ENCODE data around the gene HSF2BP. TPM values are rescaled to one million over a fixed set of nuclear protein-coding genes. Genes with fewer than 3 reads are reported as not detected.
A peak's percentile ranks its signal among the peaks of the same experiment; 100 is the strongest.

Gene HSF2BP
- total and polyA plus RNA-seq, 4 experiments from 2014 or later = 0.39 to 0.70 (median 0.67) TPM; not detected in 1

GRCh38 chr21:43669828-43670605, 10.7 kb upstream of the HSF2BP start:
- H3K27ac ChIP-seq (ENCODE audit: low read depth, low read length) = no peak overlapping the region
- H3K4me3 Mint-ChIP-seq = no peak overlapping the region
- peaks cover 5% of the 10 kb centered on the region for H3K4me1 ChIP-seq (ENCODE audit: insufficient read depth, low read length)
- peaks cover 39% of the 10 kb centered on the region for H3K36me3 ChIP-seq (ENCODE audit: insufficient read depth, low read length)
- no peak overlapping the region for H3K4me3 ChIP-seq (ENCODE audit: low read length in 2 of 2)
- H3K27me3 ChIP-seq (ENCODE audit: insufficient read depth, low read length) = no peaks in the 10 kb centered on the region
- H3K9me3 Mint-ChIP-seq = peaks cover 0 to 2% (median 0%) of the 10 kb centered on the region in 8 donors
- DNase-seq = no peak
- H3K27ac Mint-ChIP-seq = peak overlapping the region in 2 of 7 donors; percentile 35 to 54
- H3K9me3 ChIP-seq (ENCODE audit: control insufficient read depth in 1 of 2, low read length in 2 of 2) = no peaks in the 10 kb centered on the region
- no peaks in the 10 kb centered on the region for H3K27me3 Mint-ChIP-seq
- H3K4me1 Mint-ChIP-seq = peaks cover 18 to 39% (median 22%) of the 10 kb centered on the region in 4 donors
- peaks cover 45 to 59% of the 10 kb centered on the region in 2 donors for H3K36me3 Mint-ChIP-seq
- intact Hi-C loops (cut with micrococcal nuclease) = no loop called here
- POLR2A ChIA-PET (ENCODE audit: partially characterized antibody) = no interaction called here
- CTCF ChIA-PET (ENCODE audit: partially characterized antibody) = no interaction called here

GRCh38 chr21:43667191-43667904, 8.1 kb upstream of the HSF2BP start:
- Mint-ChIP-seq H3K27me3 (no peaks in the 10 kb centered on the region), H3K36me3 (peaks cover 38 to 61% of the 10 kb centered on the region in 2 donors), H3K9me3 (peaks cover 0 to 2% (median 0%) of the 10 kb centered on the region in 8 donors), H3K27ac (peak overlapping the region in 2 of 7 donors; percentile 31 to 41), H3K4me1 (peaks cover 32 to 59% (median 34%) of the 10 kb centered on the region in 4 donors), H3K4me3 (peak overlapping the region in 1 of 8 donors; percentile 66)
- DNase-seq = no peak
- intact Hi-C loops (cut with micrococcal nuclease) = no loop called here
- no peaks in the 10 kb centered on the region for H3K27me3 ChIP-seq (ENCODE audit: insufficient read depth, low read length)
- H3K4me1 ChIP-seq (ENCODE audit: insufficient read depth, low read length) = peaks cover 11% of the 10 kb centered on the region
- no peaks in the 10 kb centered on the region for H3K9me3 ChIP-seq (ENCODE audit: control insufficient read depth in 1 of 2, low read length in 2 of 2)
- no peak overlapping the region for H3K4me3 ChIP-seq (ENCODE audit: low read length in 2 of 2)
- H3K36me3 ChIP-seq (ENCODE audit: insufficient read depth, low read length) = peaks cover 44% of the 10 kb centered on the region
- no peak overlapping the region for H3K27ac ChIP-seq (ENCODE audit: low read depth, low read length)
- POLR2A ChIA-PET (ENCODE audit: partially characterized antibody) = no interaction called here
- CTCF ChIA-PET (ENCODE audit: partially characterized antibody) = no interaction called here

GRCh38 chr21:43665879-43666278, 6.6 kb upstream of the HSF2BP start:
- H3K27ac Mint-ChIP-seq = peak overlapping the region in 3 of 7 donors; percentile 47 to 66 (median 53)
- Histone ChIP-seq H3K9me3 (ENCODE audit: control insufficient read depth in 1 of 2, low read length in 2 of 2) (no peaks in the 10 kb centered on the region), H3K27me3 (ENCODE audit: insufficient read depth, low read length) (no peaks in the 10 kb centered on the region), H3K4me1 (ENCODE audit: insufficient read depth, low read length) (peaks cover 26% of the 10 kb centered on the region), H3K36me3 (ENCODE audit: insufficient read depth, low read length) (peaks cover 37% of the 10 kb centered on the region), H3K27ac (ENCODE audit: low read depth, low read length) (no peak overlapping the region), H3K4me3 (ENCODE audit: low read length in 2 of 2) (no peak overlapping the region)
- intact Hi-C loops (cut with micrococcal nuclease) = no loop called here
- H3K4me1 Mint-ChIP-seq = peaks cover 43 to 74% (median 48%) of the 10 kb centered on the region in 4 donors
- H3K27me3 Mint-ChIP-seq = no peaks in the 10 kb centered on the region
- peak overlapping the region in 1 of 8 donors; percentile 13 for H3K4me3 Mint-ChIP-seq
- ChIA-PET CTCF (ENCODE audit: partially characterized antibody) (no interaction called here), POLR2A (ENCODE audit: partially characterized antibody) (no interaction called here)
- H3K36me3 Mint-ChIP-seq = peaks cover 35 to 61% of the 10 kb centered on the region in 2 donors
- H3K9me3 Mint-ChIP-seq = peaks cover 0 to 2% (median 0%) of the 10 kb centered on the region in 8 donors
- DNase-seq = no peak

- Mint-ChIP-seq H3K9me3 (peaks cover 0 to 3% (median 0%) of the 10 kb centered on the region in 8 donors), H3K27ac (peak overlapping the region in 2 of 7 donors; percentile 30 to 53), H3K4me3 (peak overlapping the region in 2 of 8 donors; percentile 25 to 54), H3K27me3 (no peaks in the 10 kb centered on the region), H3K4me1 (peaks cover 48 to 72% (median 56%) of the 10 kb centered on the region in 4 donors), H3K36me3 (peaks cover 27 to 55% of the 10 kb centered on the region in 2 donors)
- no peaks in the 10 kb centered on the region for H3K27me3 ChIP-seq (ENCODE audit: insufficient read depth, low read length)
- intact Hi-C loops (cut with micrococcal nuclease) = no loop called here
- CTCF ChIA-PET (ENCODE audit: partially characterized antibody) = no interaction called here
- no peak overlapping the region for H3K4me3 ChIP-seq (ENCODE audit: low read length in 2 of 2)
- peaks cover 29% of the 10 kb centered on the region for H3K4me1 ChIP-seq (ENCODE audit: insufficient read depth, low read length)
- H3K36me3 ChIP-seq (ENCODE audit: insufficient read depth, low read length) = peaks cover 26% of the 10 kb centered on the region
- POLR2A ChIA-PET (ENCODE audit: partially characterized antibody) = no interaction called here
- DNase-seq = no peak
- no peak overlapping the region for H3K27ac ChIP-seq (ENCODE audit: low read depth, low read length)
- no peaks in the 10 kb centered on the region for H3K9me3 ChIP-seq (ENCODE audit: control insufficient read depth in 1 of 2, low read length in 2 of 2)
These were observed 5.1 kb upstream of the HSF2BP start for GRCh38 chr21:43664358-43664757.

GRCh38 chr21:43663033-43663432, 3.7 kb upstream of the HSF2BP start:
- no peaks in the 10 kb centered on the region for H3K27me3 Mint-ChIP-seq
- H3K4me3 Mint-ChIP-seq = no peak overlapping the region
- H3K9me3 Mint-ChIP-seq = peaks cover 0 to 3% (median 0%) of the 10 kb centered on the region in 8 donors
- H3K27ac Mint-ChIP-seq = peak overlapping the region in 5 of 7 donors; percentile 32 to 75 (median 37)
- peaks cover 26% of the 10 kb centered on the region for H3K36me3 ChIP-seq (ENCODE audit: insufficient read depth, low read length)
- no peaks in the 10 kb centered on the region for H3K27me3 ChIP-seq (ENCODE audit: insufficient read depth, low read length)
- CTCF ChIA-PET (ENCODE audit: partially characterized antibody) = no interaction called here
- peaks cover 38% of the 10 kb centered on the region for H3K4me1 ChIP-seq (ENCODE audit: insufficient read depth, low read length)
- H3K27ac ChIP-seq (ENCODE audit: low read depth, low read length) = no peak overlapping the region
- POLR2A ChIA-PET (ENCODE audit: partially characterized antibody) = no interaction called here
- intact Hi-C loops (cut with micrococcal nuclease) = no loop called here
- DNase-seq = no peak
- H3K4me3 ChIP-seq (ENCODE audit: low read length in 2 of 2) = no peak overlapping the region
- H3K36me3 Mint-ChIP-seq = peaks cover 27 to 52% of the 10 kb centered on the region in 2 donors
- no peaks in the 10 kb centered on the region for H3K9me3 ChIP-seq (ENCODE audit: control insufficient read depth in 1 of 2, low read length in 2 of 2)
- peaks cover 47 to 72% (median 58%) of the 10 kb centered on the region in 4 donors for H3K4me1 Mint-ChIP-seq

- ChIA-PET CTCF (ENCODE audit: partially characterized antibody) (no interaction called here), POLR2A (ENCODE audit: partially characterized antibody) (no interaction called here)
- no peak overlapping the region for H3K4me3 ChIP-seq (ENCODE audit: low read length in 2 of 2)
- H3K4me3 Mint-ChIP-seq = peak overlapping the region in 2 of 8 donors; percentile 17 to 30
- DNase-seq = no peak
- peaks cover 0 to 3% (median 0%) of the 10 kb centered on the region in 8 donors for H3K9me3 Mint-ChIP-seq
- H3K36me3 Mint-ChIP-seq = peaks cover 25 to 48% of the 10 kb centered on the region in 2 donors
- no peaks in the 10 kb centered on the region for H3K27me3 Mint-ChIP-seq
- intact Hi-C loops (cut with micrococcal nuclease) = no loop called here
- peak overlapping the region in 3 of 7 donors; percentile 55 to 93 (median 61) for H3K27ac Mint-ChIP-seq
- no peaks in the 10 kb centered on the region for H3K9me3 ChIP-seq (ENCODE audit: control insufficient read depth in 1 of 2, low read length in 2 of 2)
- H3K27ac ChIP-seq (ENCODE audit: low read depth, low read length) = no peak overlapping the region
- no peaks in the 10 kb centered on the region for H3K27me3 ChIP-seq (ENCODE audit: insufficient read depth, low read length)
- peaks cover 44 to 65% (median 52%) of the 10 kb centered on the region in 4 donors for H3K4me1 Mint-ChIP-seq
- peaks cover 26% of the 10 kb centered on the region for H3K36me3 ChIP-seq (ENCODE audit: insufficient read depth, low read length)
- H3K4me1 ChIP-seq (ENCODE audit: insufficient read depth, low read length) = peaks cover 34% of the 10 kb centered on the region
These were observed 3.0 kb upstream of the HSF2BP start for GRCh38 chr21:43662286-43662685.

- intact Hi-C loops (cut with micrococcal nuclease) = loop anchor here (1.0 kb wide), 1 partner anchor 60 kb away; no protein-coding TSS in a partner anchor
- Mint-ChIP-seq H3K27ac (peak overlapping the region; percentile 77 to 96 (median 92)), H3K4me3 (peak overlapping the region; percentile 66 to 96 (median 76)), H3K36me3 (peaks cover under 1 to 28% of the 10 kb centered on the region in 2 donors), H3K27me3 (no peaks in the 10 kb centered on the region), H3K9me3 (peaks cover 0 to 3% (median 0%) of the 10 kb centered on the region in 8 donors), H3K4me1 (peaks cover 25 to 39% (median 32%) of the 10 kb centered on the region in 4 donors)
- Histone ChIP-seq H3K9me3 (ENCODE audit: control insufficient read depth in 1 of 2, low read length in 2 of 2) (no peaks in the 10 kb centered on the region), H3K4me3 (ENCODE audit: low read length in 2 of 2) (peak overlapping the region in 1 of 2 donors; percentile 83), H3K27me3 (ENCODE audit: insufficient read depth, low read length) (no peaks in the 10 kb centered on the region), H3K4me1 (ENCODE audit: insufficient read depth, low read length) (peaks cover 33% of the 10 kb centered on the region), H3K27ac (ENCODE audit: low read depth, low read length) (peak overlapping the region; percentile 88), H3K36me3 (ENCODE audit: insufficient read depth, low read length) (peaks cover 12% of the 10 kb centered on the region)
- DNase-seq = no peak
- ChIA-PET POLR2A (ENCODE audit: partially characterized antibody) (interaction anchor here (1.3 to 2.7 kb wide), 2 partner anchors 61 to 766 kb away, joined by 4 to 9 read pairs; partner anchors contain the start of gene NDUFV3), CTCF (ENCODE audit: partially characterized antibody) (no interaction called here)
These were observed 536 bp downstream of the HSF2BP start for GRCh38 chr21:43658769-43659135.
